ENCODE results near the gene HOGA1.
A peak's percentile ranks its signal among the peaks of the same experiment; 100 is the strongest.
"Not testable (repeated sequence)": the region's sequence is repeated elsewhere in the genome, so short reads cannot be mapped to it uniquely, and the experiment has no call there.

The HOGA1 gene

GRCh38 chr10:97632949-97633884, 49.0 kb downstream of the HOGA1 start, which contains the start of gene MORN4:
TSS of gene MORN4 (minus strand) at chr10:97633500. CDS start at chr10:97619653, 13,847 bp downstream.
- POLR2A ChIA-PET = no interaction called here

GRCh38 chr10:97633921-97634320, 49.7 kb downstream of the HOGA1 start:
- no peak for DNase-seq (ENCODE audit: extremely low spot score)
- ChIA-PET CTCF (interaction anchor here (0.5 kb wide), 1 partner anchor 100 kb away, joined by 3 read pairs; no protein-coding TSS in a partner anchor), POLR2A (no interaction called here)
- TF ChIP-seq L3MBTL2 (conservative IDR thresholded peaks at IDR 0.05) (no peak), SP1 (IDR thresholded peaks at IDR 0.05) (no peak), CTBP1 (IDR thresholded peaks at IDR 0.05; ENCODE audit: borderline replicate concordance) (no peak), FOXK2 (IDR thresholded peaks at IDR 0.05) (no peak), ZNF384 (IDR thresholded peaks at IDR 0.05) (no peak), ARNT (IDR thresholded peaks at IDR 0.05) (no peak), SUZ12 (IDR thresholded peaks at IDR 0.05) (no peak), BHLHE40 (IDR thresholded peaks at IDR 0.05; ENCODE audit: borderline replicate concordance) (no peak), TARDBP (IDR thresholded peaks at IDR 0.05) (no peak), LEF1 (IDR thresholded peaks at IDR 0.05; ENCODE audit: borderline replicate concordance) (no peak), ELF4 (IDR thresholded peaks at IDR 0.05) (no peak)

More at GRCh38 chr10:97632949-97633884, 49.0 kb downstream of the HOGA1 start, which contains the start of gene MORN4:
- CTCF ChIA-PET = interaction anchor here (0.5 kb wide), 1 partner anchor 99 kb away, joined by 3 read pairs; no protein-coding TSS in a partner anchor
- TF ChIP-seq ELF4 (IDR thresholded peaks at IDR 0.05) (no peak), SUZ12 (IDR thresholded peaks at IDR 0.05) (no peak), FOXK2 (IDR thresholded peaks at IDR 0.05) (no peak), L3MBTL2 (conservative IDR thresholded peaks at IDR 0.05) (peak; percentile 72)
- TF ChIP-seq, protein P1, sequence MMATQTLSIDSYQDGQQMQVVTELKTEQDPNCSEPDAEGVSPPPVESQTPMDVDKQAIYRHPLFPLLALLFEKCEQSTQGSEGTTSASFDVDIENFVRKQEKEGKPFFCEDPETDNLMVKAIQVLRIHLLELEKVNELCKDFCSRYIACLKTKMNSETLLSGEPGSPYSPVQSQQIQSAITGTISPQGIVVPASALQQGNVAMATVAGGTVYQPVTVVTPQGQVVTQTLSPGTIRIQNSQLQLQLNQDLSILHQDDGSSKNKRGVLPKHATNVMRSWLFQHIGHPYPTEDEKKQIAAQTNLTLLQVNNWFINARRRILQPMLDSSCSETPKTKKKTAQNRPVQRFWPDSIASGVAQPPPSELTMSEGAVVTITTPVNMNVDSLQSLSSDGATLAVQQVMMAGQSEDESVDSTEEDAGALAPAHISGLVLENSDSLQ (IDR thresholded peaks at IDR 0.05) = no peak
- DNase-seq (ENCODE audit: extremely low spot score) = peak; percentile 96

DNA sequence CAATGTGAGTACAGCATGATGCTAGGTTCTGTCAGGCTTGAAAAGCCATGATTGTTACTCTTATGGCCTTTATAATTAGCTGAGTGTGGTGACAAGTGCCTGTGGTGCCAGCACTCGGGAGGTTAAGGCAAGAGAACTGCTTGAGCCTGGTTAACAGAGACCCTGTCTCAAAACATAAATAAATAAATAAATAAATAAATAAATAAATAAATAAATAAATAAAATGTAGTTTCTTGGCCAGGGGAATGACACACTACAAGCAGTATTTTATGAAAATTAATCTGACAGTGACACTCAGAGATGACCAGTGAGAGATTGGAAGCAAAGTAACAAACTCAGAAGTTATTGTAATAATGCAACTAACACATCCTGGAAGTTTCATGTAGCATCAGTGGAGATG, 51.4 kb downstream of the HOGA1 start:
- DNase-seq (ENCODE audit: extremely low spot score) = no peak
- POLR2A ChIA-PET = no interaction called here
- TF ChIP-seq ZNF384 (IDR thresholded peaks at IDR 0.05) = no peak
- TF ChIP-seq FOXM1 (IDR thresholded peaks at IDR 0.05; ENCODE audit: borderline replicate concordance) = no peak
- no peak for TF ChIP-seq L3MBTL2 (conservative IDR thresholded peaks at IDR 0.05)
- no peak for TF ChIP-seq FOXA1 (IDR thresholded peaks at IDR 0.05)
- TF ChIP-seq ARNT (IDR thresholded peaks at IDR 0.05) = no peak
- no peak for TF ChIP-seq SP1 (IDR thresholded peaks at IDR 0.05)
- TF ChIP-seq HDGF (IDR thresholded peaks at IDR 0.05; ENCODE audit: borderline replicate concordance) = no peak
- TF ChIP-seq LEF1 (IDR thresholded peaks at IDR 0.05; ENCODE audit: borderline replicate concordance) = no peak
- TF ChIP-seq ELF4 (IDR thresholded peaks at IDR 0.05) = no peak
- TF ChIP-seq FOXK2 (IDR thresholded peaks at IDR 0.05) = no peak
- TF ChIP-seq, protein P1 (IDR thresholded peaks at IDR 0.05) = no peak
- no peak for TF ChIP-seq CTBP1 (IDR thresholded peaks at IDR 0.05; ENCODE audit: borderline replicate concordance)
- TF ChIP-seq TARDBP (IDR thresholded peaks at IDR 0.05) = no peak
- no peak for TF ChIP-seq SUZ12 (IDR thresholded peaks at IDR 0.05)
- no peak for TF ChIP-seq NFRKB (IDR thresholded peaks at IDR 0.05)
- TF ChIP-seq BHLHE40 (IDR thresholded peaks at IDR 0.05; ENCODE audit: borderline replicate concordance) = no peak
- CTCF ChIA-PET = no interaction called here

DNA sequence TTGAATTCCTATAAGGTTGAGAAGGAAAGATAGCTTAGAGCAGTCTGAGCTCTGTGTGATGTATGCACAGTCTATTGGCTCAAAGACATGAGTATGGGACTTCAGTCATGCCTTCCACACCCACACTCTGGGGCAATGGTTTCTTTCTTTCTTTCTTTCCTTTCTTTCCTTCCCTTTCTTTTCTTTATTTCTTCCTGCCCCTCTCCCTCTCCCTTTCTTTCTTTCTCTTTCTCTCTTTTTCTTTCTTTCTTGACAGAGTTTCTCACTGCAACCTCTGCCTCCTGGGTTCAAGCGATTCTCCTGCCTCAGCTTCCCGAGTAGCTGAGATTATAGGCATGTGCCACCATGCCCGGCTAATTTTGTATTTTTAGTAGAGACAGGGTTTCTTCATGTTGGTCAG, 54.9 kb downstream of the HOGA1 start:
- POLR2A ChIA-PET = interaction anchor here (1.1 kb wide), 1 partner anchor 142 kb away, joined by 5 read pairs; no protein-coding TSS in a partner anchor
- CTCF ChIA-PET = interaction anchor here (1.1 kb wide), 1 partner anchor 67 kb away, joined by 4 read pairs; no protein-coding TSS in a partner anchor
- DNase-seq (ENCODE audit: extremely low spot score) = not testable (repeated sequence)

GRCh38 chr10:97640174-97640867, 56.1 kb downstream of the HOGA1 start, which contains the start of gene PI4K2A:
TSS of gene PI4K2A (plus strand) at chr10:97640671. CDS start at chr10:97640743, 72 bp downstream.
- POLR2A ChIA-PET = interaction anchor here (0.6 to 1.5 kb wide), 8 partner anchors 9 to 1510 kb away, joined by 3 to 8 read pairs (median 3); partner anchors contain the start of genes AVPI1, UBTD1 and ZNF518A
- peak; percentile 100 for DNase-seq (ENCODE audit: extremely low spot score)
- no peak for TF ChIP-seq SP1 (IDR thresholded peaks at IDR 0.05)
- TF ChIP-seq BHLHE40 (IDR thresholded peaks at IDR 0.05; ENCODE audit: borderline replicate concordance) = no peak
- no peak for TF ChIP-seq ELF4 (IDR thresholded peaks at IDR 0.05)
- no peak for TF ChIP-seq L3MBTL2 (conservative IDR thresholded peaks at IDR 0.05)
- TF ChIP-seq SUZ12 (IDR thresholded peaks at IDR 0.05) = no peak
- TF ChIP-seq, protein P1 (IDR thresholded peaks at IDR 0.05) = peak; percentile 98
- no peak for TF ChIP-seq CTBP1 (IDR thresholded peaks at IDR 0.05; ENCODE audit: borderline replicate concordance)
- TF ChIP-seq FOXK2 (IDR thresholded peaks at IDR 0.05) = peak; percentile 89
- no peak for TF ChIP-seq ZNF384 (IDR thresholded peaks at IDR 0.05)
- peak; percentile 4; the same call in 1 of the 2 replicates for TF ChIP-seq FOXM1 (IDR thresholded peaks at IDR 0.05; ENCODE audit: borderline replicate concordance)
- TF ChIP-seq HDGF (IDR thresholded peaks at IDR 0.05; ENCODE audit: borderline replicate concordance) = 0 out of 2 replicates have a peak, but pooled peaks have one; percentile 67
- TF ChIP-seq ARNT (IDR thresholded peaks at IDR 0.05) = no peak
- TF ChIP-seq LEF1 (IDR thresholded peaks at IDR 0.05; ENCODE audit: borderline replicate concordance) = no peak; the same call in 1 of the 2 replicates
- TF ChIP-seq FOXA1 (IDR thresholded peaks at IDR 0.05) = no peak
- no peak for TF ChIP-seq NFRKB (IDR thresholded peaks at IDR 0.05)
- TF ChIP-seq TARDBP (IDR thresholded peaks at IDR 0.05) = no peak
- CTCF ChIA-PET = no interaction called here

Measured in HEK293T (cell line).